HepG2 (cell line): ENCODE results near the gene TRIM28.

Source experiments
- KAT7 ChIP-seq: IDR thresholded peaks from 2 replicates; pipeline ENCODE4 v1.6.1; 2018; ENCODE audit warnings: borderline replicate concordance, missing compliant biosample characterization
- TF ChIP-seq, protein P1 (sequence below): sonication (generic); formaldehyde crosslinking; IDR thresholded peaks from 2 replicates; pipeline ENCODE4 v1.5.0; 2020; ENCODE audit warnings: mild to moderate bottlenecking, missing genetic modification reagents, moderate library complexity

DNA sequence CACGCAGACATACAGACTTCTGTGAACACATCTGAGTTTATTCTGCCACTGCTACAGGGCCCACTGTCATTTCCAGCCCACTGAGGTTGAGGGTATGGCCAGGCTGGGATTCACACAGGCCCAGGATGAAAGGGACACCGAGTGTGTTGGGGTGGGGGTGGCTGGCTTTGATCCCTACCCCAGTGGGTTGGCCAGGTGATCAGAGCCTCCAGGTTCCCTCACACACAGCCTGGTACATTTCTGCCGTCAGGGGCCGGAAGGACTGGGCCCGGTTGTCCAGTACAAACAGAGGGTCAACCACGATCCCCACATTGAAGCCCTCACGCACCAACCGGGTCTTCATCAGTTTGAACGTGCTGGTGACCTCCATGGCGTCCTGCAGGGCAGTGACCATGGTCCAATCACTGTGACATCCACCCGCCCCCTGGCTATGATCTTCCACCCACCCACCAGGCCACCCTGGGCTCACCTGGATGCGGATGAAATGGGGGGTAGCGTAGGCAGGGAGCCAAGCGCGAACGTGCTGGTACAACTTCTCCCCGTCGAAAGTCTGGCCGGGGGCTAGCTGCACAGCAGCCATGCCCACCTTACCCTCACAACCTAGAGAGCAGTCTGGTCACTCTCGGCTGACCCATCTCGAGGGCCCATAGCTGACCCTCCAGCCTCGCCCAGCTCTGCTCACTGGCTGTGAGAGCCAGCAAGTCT, 45.4 kb upstream of the TRIM28 start:
- TF ChIP-seq, protein P1, sequence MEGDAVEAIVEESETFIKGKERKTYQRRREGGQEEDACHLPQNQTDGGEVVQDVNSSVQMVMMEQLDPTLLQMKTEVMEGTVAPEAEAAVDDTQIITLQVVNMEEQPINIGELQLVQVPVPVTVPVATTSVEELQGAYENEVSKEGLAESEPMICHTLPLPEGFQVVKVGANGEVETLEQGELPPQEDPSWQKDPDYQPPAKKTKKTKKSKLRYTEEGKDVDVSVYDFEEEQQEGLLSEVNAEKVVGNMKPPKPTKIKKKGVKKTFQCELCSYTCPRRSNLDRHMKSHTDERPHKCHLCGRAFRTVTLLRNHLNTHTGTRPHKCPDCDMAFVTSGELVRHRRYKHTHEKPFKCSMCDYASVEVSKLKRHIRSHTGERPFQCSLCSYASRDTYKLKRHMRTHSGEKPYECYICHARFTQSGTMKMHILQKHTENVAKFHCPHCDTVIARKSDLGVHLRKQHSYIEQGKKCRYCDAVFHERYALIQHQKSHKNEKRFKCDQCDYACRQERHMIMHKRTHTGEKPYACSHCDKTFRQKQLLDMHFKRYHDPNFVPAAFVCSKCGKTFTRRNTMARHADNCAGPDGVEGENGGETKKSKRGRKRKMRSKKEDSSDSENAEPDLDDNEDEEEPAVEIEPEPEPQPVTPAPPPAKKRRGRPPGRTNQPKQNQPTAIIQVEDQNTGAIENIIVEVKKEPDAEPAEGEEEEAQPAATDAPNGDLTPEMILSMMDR: no peak; the same call in 1 of the 2 replicates
- no peak for TF ChIP-seq KAT7 (CRISPR knock-in tag)
